ENCODE results near the gene PRORP.
A peak's percentile ranks its signal among the peaks of the same experiment; 100 is the strongest.

GRCh38 chr14:35122696-35123387 is 490 bp downstream of the PRORP start:
- TF ChIP-seq, protein P1, sequence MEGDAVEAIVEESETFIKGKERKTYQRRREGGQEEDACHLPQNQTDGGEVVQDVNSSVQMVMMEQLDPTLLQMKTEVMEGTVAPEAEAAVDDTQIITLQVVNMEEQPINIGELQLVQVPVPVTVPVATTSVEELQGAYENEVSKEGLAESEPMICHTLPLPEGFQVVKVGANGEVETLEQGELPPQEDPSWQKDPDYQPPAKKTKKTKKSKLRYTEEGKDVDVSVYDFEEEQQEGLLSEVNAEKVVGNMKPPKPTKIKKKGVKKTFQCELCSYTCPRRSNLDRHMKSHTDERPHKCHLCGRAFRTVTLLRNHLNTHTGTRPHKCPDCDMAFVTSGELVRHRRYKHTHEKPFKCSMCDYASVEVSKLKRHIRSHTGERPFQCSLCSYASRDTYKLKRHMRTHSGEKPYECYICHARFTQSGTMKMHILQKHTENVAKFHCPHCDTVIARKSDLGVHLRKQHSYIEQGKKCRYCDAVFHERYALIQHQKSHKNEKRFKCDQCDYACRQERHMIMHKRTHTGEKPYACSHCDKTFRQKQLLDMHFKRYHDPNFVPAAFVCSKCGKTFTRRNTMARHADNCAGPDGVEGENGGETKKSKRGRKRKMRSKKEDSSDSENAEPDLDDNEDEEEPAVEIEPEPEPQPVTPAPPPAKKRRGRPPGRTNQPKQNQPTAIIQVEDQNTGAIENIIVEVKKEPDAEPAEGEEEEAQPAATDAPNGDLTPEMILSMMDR (conservative IDR thresholded peaks at IDR 0.05), result no peak
- TF ChIP-seq ZFX (IDR thresholded peaks at IDR 0.05), result peak; percentile 5; the same call in 1 of the 2 replicates

Measured in C4-2B (cell line).